Mesenchymal stem cell (in vitro differentiated cells and primary cell): ENCODE results near the gene PAEP.

Experiments
- DNase-seq: peaks from one replicate; pipeline ENCODE4 v3.0.0-alpha.2; 2013
- H2AFZ ChIP-seq: one replicate; pipeline ENCODE4 v1.6.1; 2013; ENCODE audit warnings: low read depth, mild to moderate bottlenecking, control low read depth, inconsistent platforms, low read length, moderate library complexity
- H2AK5ac ChIP-seq: 2 replicates; pipeline ENCODE4 v1.6.1; 2013; ENCODE audit warnings: low read length, moderate library complexity, mild to moderate bottlenecking, inconsistent platforms; ENCODE audit not compliant: severe bottlenecking
- H2BK120ac ChIP-seq: one replicate; pipeline ENCODE4 v1.6.1; 2013; ENCODE audit warnings: low read depth, mild to moderate bottlenecking, inconsistent platforms, low read length, moderate library complexity
- H2BK12ac ChIP-seq, 2 experiments: one replicate each; pipeline ENCODE4 v1.6.1; 2013; ENCODE audit warnings: inconsistent platforms in 2 of 2, low read length in 2 of 2, mild to moderate bottlenecking in 2 of 2, moderate library complexity in 2 of 2, control low read depth in 1 of 2
- H2BK15ac ChIP-seq: one replicate; pipeline ENCODE4 v1.6.1; 2013; ENCODE audit warnings: mild to moderate bottlenecking, low read depth, inconsistent platforms; ENCODE audit not compliant: poor library complexity, severe bottlenecking
- H2BK5ac ChIP-seq: 2 replicates; pipeline ENCODE4 v1.6.1; 2013; ENCODE audit warnings: low read depth, mild to moderate bottlenecking, low read length, control low read depth, inconsistent platforms; ENCODE audit not compliant: poor library complexity, severe bottlenecking
- H3K14ac ChIP-seq, 2 experiments: one replicate each; pipeline ENCODE4 v1.6.1; 2013; ENCODE audit warnings: inconsistent platforms in 2 of 2, low read length in 2 of 2, control low read depth in 1 of 2, mild to moderate bottlenecking in 1 of 2, moderate library complexity in 1 of 2
- H3K18ac ChIP-seq, 2 experiments: one replicate each; pipeline ENCODE4 v1.6.1; 2013; ENCODE audit warnings: inconsistent platforms in 2 of 2, low read length in 2 of 2, control low read depth in 1 of 2, low read depth in 1 of 2, mild to moderate bottlenecking in 1 of 2
- H3K23ac ChIP-seq, 2 experiments: one replicate each; pipeline ENCODE4 v1.6.1; 2013; ENCODE audit warnings: inconsistent platforms in 2 of 2, low read length in 2 of 2, mild to moderate bottlenecking in 2 of 2, moderate library complexity in 2 of 2, control low read depth in 1 of 2
- H3K27ac ChIP-seq: 2 replicates; pipeline ENCODE4 v1.5.1; 2013; ENCODE audit warnings: mild to moderate bottlenecking, moderate library complexity, low read length, control low read depth, inconsistent platforms; ENCODE audit not compliant: poor library complexity, severe bottlenecking
- H3K27me3 ChIP-seq, 2 experiments: 2 replicates each; pipeline versions ENCODE4 v1.6.1 to v1.7.0; 2013; ENCODE audit warnings: low read length in 2 of 2, mild to moderate bottlenecking in 2 of 2, moderate library complexity in 2 of 2, control low read depth in 1 of 2, inconsistent platforms in 1 of 2; ENCODE audit not compliant: control insufficient read depth in 1 of 2, insufficient read depth in 1 of 2
- H3K36me3 ChIP-seq, 2 experiments: 2 replicates each; pipeline versions ENCODE4 v1.6.1 to v1.7.0; 2013; ENCODE audit warnings: low read length in 2 of 2, control low read depth in 1 of 2, inconsistent platforms in 1 of 2, low read depth in 1 of 2, mild to moderate bottlenecking in 1 of 2; ENCODE audit not compliant: insufficient read depth in 2 of 2, control insufficient read depth in 1 of 2
- H3K4ac ChIP-seq, 2 experiments: one replicate each; pipeline ENCODE4 v1.6.1; 2013; ENCODE audit warnings: inconsistent platforms in 2 of 2, low read length in 2 of 2, mild to moderate bottlenecking in 2 of 2, moderate library complexity in 2 of 2, control low read depth in 1 of 2, low read depth in 1 of 2
- H3K4me1 ChIP-seq: 2 replicates; pipeline ENCODE4 v1.6.1; 2013; ENCODE audit warnings: low read depth, low read length, control low read depth; ENCODE audit not compliant: control insufficient read depth, insufficient read depth
- H3K4me2 ChIP-seq: 2 replicates; pipeline ENCODE4 v1.6.1; 2013; ENCODE audit warnings: low read length, mild to moderate bottlenecking, inconsistent platforms; ENCODE audit not compliant: poor library complexity, severe bottlenecking
- H3K4me3 ChIP-seq, 2 experiments: 2 replicates each; pipeline versions ENCODE4 v1.5.1 to v1.7.0; 2013; ENCODE audit warnings: low read length in 2 of 2, mild to moderate bottlenecking in 2 of 2, control low read depth in 1 of 2, low read depth in 1 of 2; ENCODE audit not compliant: insufficient read depth in 1 of 2
- H3K79me1 ChIP-seq: replicated peaks from 2 replicates; pipeline ENCODE4 v1.6.1; 2013; ENCODE audit warnings: mild to moderate bottlenecking, control low read depth, low read length, inconsistent platforms; ENCODE audit not compliant: poor library complexity, severe bottlenecking
- H3K9ac ChIP-seq: 2 replicates; pipeline ENCODE4 v1.7.0; 2013; ENCODE audit warnings: mild to moderate bottlenecking, low read length, moderate library complexity
- H3K9me3 ChIP-seq: 2 replicates; pipeline ENCODE4 v1.7.0; 2013; ENCODE audit warnings: mild to moderate bottlenecking, low read length; ENCODE audit not compliant: control insufficient read depth
- H4K8ac ChIP-seq: one replicate; pipeline ENCODE4 v1.6.1; 2013; ENCODE audit warnings: inconsistent platforms, mild to moderate bottlenecking, low read length, moderate library complexity
- H4K91ac ChIP-seq: one replicate; pipeline ENCODE4 v1.6.1; 2013; ENCODE audit warnings: mild to moderate bottlenecking, low read length, inconsistent platforms
- WGBS: methylation state at CpG from one replicate; pipeline ENCODE4 v1.1.7; 2013; ENCODE audit warnings: mixed read lengths; 5-methylcytosine and 5-hydroxymethylcytosine counted together

The PAEP gene

GRCh38 chr9:135591506-135592330 is 30.2 kb downstream of the PAEP start:
- Histone ChIP-seq H3K4me1 (no peaks in the 10 kb centered on the region), H3K27me3 (peaks cover 0 to 30% of the 10 kb centered on the region in 2 experiments), H4K91ac (no peak overlapping the region), H3K9me3 (no peaks in the 10 kb centered on the region), H3K18ac (no peak overlapping the region), H2BK120ac (no peak overlapping the region), H3K4me2 (no peak overlapping the region), H2BK5ac (no peak overlapping the region), H3K4ac (no peak overlapping the region), H3K27ac (no peak overlapping the region), H4K8ac (no peak overlapping the region), H2AFZ (no peak overlapping the region), H3K36me3 (no peaks in the 10 kb centered on the region), H2BK12ac (no peak overlapping the region), H3K23ac (no peak overlapping the region), H3K4me3 (no peak overlapping the region), H2BK15ac (no peak overlapping the region), H3K79me1 (no peaks in the 10 kb centered on the region), H2AK5ac (no peak overlapping the region), H3K9ac (no peak overlapping the region), H3K14ac (no peak overlapping the region)
- 84% methylated on average over 22 of the region's 22 CpGs for WGBS
- no peak for DNase-seq

DNA sequence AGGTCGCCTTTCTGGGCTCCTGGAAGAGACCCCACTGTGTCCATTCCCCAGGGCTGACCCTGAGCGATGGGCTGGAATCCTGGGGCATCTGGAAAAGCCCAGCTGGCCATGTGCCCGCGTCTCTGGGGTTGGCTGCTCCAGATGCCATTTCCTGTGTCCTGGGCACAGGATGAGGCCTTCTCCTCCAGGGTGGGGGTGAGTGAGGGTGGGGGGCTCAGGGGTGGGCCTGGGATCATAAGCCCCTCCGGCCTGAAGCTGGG is 30.7 kb downstream of the PAEP start:
- Histone ChIP-seq H3K4me2 (no peak overlapping the region), H3K36me3 (no peaks in the 10 kb centered on the region), H3K4me1 (no peaks in the 10 kb centered on the region), H3K18ac (no peak overlapping the region), H3K14ac (no peak overlapping the region), H4K8ac (no peak overlapping the region), H2BK15ac (no peak overlapping the region), H2AFZ (no peak overlapping the region), H3K9me3 (no peaks in the 10 kb centered on the region), H2AK5ac (no peak overlapping the region), H2BK12ac (no peak overlapping the region), H3K4ac (no peak overlapping the region), H3K9ac (no peak overlapping the region), H3K27ac (no peak overlapping the region), H3K4me3 (no peak overlapping the region), H3K27me3 (peaks cover 0 to 34% of the 10 kb centered on the region in 2 experiments), H3K79me1 (no peaks in the 10 kb centered on the region), H2BK5ac (no peak overlapping the region), H2BK120ac (no peak overlapping the region), H3K23ac (no peak overlapping the region), H4K91ac (no peak overlapping the region)
- DNase-seq, result no peak
- WGBS, result 82% methylated on average over 5 of the region's 5 CpGs

- H3K4ac ChIP-seq, result no peak overlapping the region
- H4K91ac ChIP-seq, result no peak overlapping the region
- DNase-seq, result no peak
- no peak overlapping the region for H2BK15ac ChIP-seq
- no peaks in the 10 kb centered on the region for H3K36me3 ChIP-seq
- peaks cover 0 to 38% of the 10 kb centered on the region in 2 experiments for H3K27me3 ChIP-seq
- H4K8ac ChIP-seq, result no peak overlapping the region
- no peak overlapping the region for H2BK120ac ChIP-seq
- H3K4me1 ChIP-seq, result no peaks in the 10 kb centered on the region
- no peak overlapping the region for H2AFZ ChIP-seq
- no peak overlapping the region for H3K18ac ChIP-seq
- H2BK5ac ChIP-seq, result no peak overlapping the region
- no peaks in the 10 kb centered on the region for H3K9me3 ChIP-seq
- H3K79me1 ChIP-seq, result no peaks in the 10 kb centered on the region
- 82% methylated on average over 10 of the region's 13 CpGs for WGBS
- H3K4me2 ChIP-seq, result no peak overlapping the region
- no peak overlapping the region for H3K27ac ChIP-seq
- no peak overlapping the region for H3K4me3 ChIP-seq
- no peak overlapping the region for H3K23ac ChIP-seq
- H3K9ac ChIP-seq, result no peak overlapping the region
- H2BK12ac ChIP-seq, result no peak overlapping the region
- H2AK5ac ChIP-seq, result no peak overlapping the region
- no peak overlapping the region for H3K14ac ChIP-seq
Observed at GRCh38 chr9:135592625-135593024, 31.1 kb downstream of the PAEP start.

DNA sequence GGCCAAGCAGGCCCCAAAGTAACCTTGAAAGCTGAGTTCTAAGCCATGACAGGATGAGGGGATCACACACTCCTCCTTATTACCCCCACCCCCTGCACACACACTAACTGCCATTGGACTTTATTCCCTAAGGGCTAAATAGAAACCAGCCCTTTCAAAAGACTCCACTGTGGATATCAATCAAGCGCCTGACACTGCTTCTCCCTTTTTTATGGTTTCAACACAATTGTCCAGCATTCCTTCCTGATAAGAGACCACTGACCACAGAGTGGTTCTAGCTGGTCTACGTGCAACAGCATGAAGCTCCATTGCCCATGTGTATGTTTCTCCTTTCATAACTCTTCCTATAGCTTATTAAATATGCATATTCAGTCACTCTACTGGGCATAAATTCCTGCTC is 34.7 kb downstream of the PAEP start:
- Histone ChIP-seq H3K4ac (no peak overlapping the region), H2AK5ac (no peak overlapping the region), H3K79me1 (no peaks in the 10 kb centered on the region), H4K91ac (no peak overlapping the region), H3K27ac (no peak overlapping the region), H3K9me3 (no peaks in the 10 kb centered on the region), H3K18ac (no peak overlapping the region), H2AFZ (no peak overlapping the region), H2BK5ac (no peak overlapping the region), H3K4me3 (no peak overlapping the region), H2BK15ac (no peak overlapping the region), H4K8ac (no peak overlapping the region), H3K4me1 (no peaks in the 10 kb centered on the region), H2BK12ac (no peak overlapping the region), H3K36me3 (no peaks in the 10 kb centered on the region), H3K9ac (no peak overlapping the region), H3K14ac (no peak overlapping the region), H3K4me2 (no peak overlapping the region), H2BK120ac (no peak overlapping the region), H3K23ac (no peak overlapping the region), H3K27me3 (peaks cover 0 to 53% of the 10 kb centered on the region in 2 experiments)
- no peak for DNase-seq
- WGBS, result 68% methylated on average over 2 of the region's 2 CpGs
